Tibial nerve (tissue), 3 donors: ENCODE measurements around the gene CCDC188.

Experiments
- CTCF ChIP-seq, 5 experiments: fragments of 200-600 bp in 3 of 5; fragments of 450-650 bp in 2 of 5; sonication (generic) in 3 of 5; IDR thresholded peaks; one replicate each; pipeline ENCODE4 v1.5.1; 2016 to 2019; ENCODE audit warnings: antibody characterized with exemption in 5 of 5, mild to moderate bottlenecking in 3 of 5, moderate library complexity in 2 of 5
- POLR2A ChIP-seq, 2 donors: fragments of 450-650 bp; IDR thresholded peaks; one replicate each; pipeline ENCODE4 v1.6.1; 2017; ENCODE audit warnings: antibody characterized with exemption in 2 of 2, mild to moderate bottlenecking in 2 of 2, moderate library complexity in 2 of 2

GRCh38 chr22:20184501-20185165 lies 33.8 kb upstream of the CCDC188 start:
- TF ChIP-seq POLR2A (IDR thresholded peaks at IDR 0.05) (no peak), CTCF (IDR thresholded peaks at IDR 0.05) (no peak)
